K562 (cell line): ENCODE data around the gene EML2. TPM values are rescaled to one million over a fixed set of nuclear protein-coding genes. Genes with fewer than 3 reads are reported as not detected.

Experiments used
- ARHGAP35 ChIP-seq: fragments of 450-650 bp; IDR thresholded peaks from 2 replicates; pipeline ENCODE4 v1.6.1; 2018; ENCODE audit not compliant: partially characterized antibody
- CREBBP ChIP-seq: IDR thresholded peaks from one replicate; pipeline ENCODE4 v1.6.1; 2012; ENCODE audit warnings: low read depth, mild to moderate bottlenecking, control low read depth, inconsistent platforms, low read length
- DLX4 ChIP-seq: fragments of 250-450 bp; sonication (Bioruptor Pico); IDR thresholded peaks from 2 replicates; pipeline ENCODE4 v1.6.1; 2021; ENCODE audit warnings: mild to moderate bottlenecking
- EP300 ChIP-seq: IDR thresholded peaks from 2 replicates; pipeline ENCODE4 v1.6.1; 2012; ENCODE audit warnings: low read length, improper control_type of control experiment
- MITF ChIP-seq: IDR thresholded peaks from 2 replicates; pipeline ENCODE4 v1.6.1; 2014; ENCODE audit warnings: antibody characterized with exemption
- RBBP5 ChIP-seq: fragments of 200-600 bp; sonication (generic); IDR thresholded peaks from 2 replicates; pipeline ENCODE4 v1.6.1; 2012; ENCODE audit warnings: borderline replicate concordance, mild to moderate bottlenecking, low read length, control low read depth, inconsistent platforms; ENCODE audit not compliant: insufficient read depth, poor library complexity, severe bottlenecking
- SMC3 ChIP-seq: conservative IDR thresholded peaks from 2 replicates; pipeline ENCODE4 v1.6.1; 2011; ENCODE audit warnings: low read depth, low read length, improper control_type of control experiment; ENCODE audit not compliant: insufficient read depth
- SNRNP70 ChIP-seq: fragments of 200-400 bp; formaldehyde crosslinking; optimal IDR thresholded peaks from 2 replicates; pipeline ENCODE3; 2017; ENCODE audit warnings: low read depth, low read length
- THRA ChIP-seq: fragments of 450-650 bp; IDR thresholded peaks from 2 replicates; pipeline ENCODE4 v1.6.1; 2017; ENCODE audit warnings: mild to moderate bottlenecking, moderate library complexity
- ZC3H11A ChIP-seq: IDR thresholded peaks from 2 replicates; pipeline ENCODE4 v1.6.1; 2012; ENCODE audit warnings: low read depth, low read length, improper control_type of control experiment
- ZZZ3 ChIP-seq: fragments of 450-650 bp; IDR thresholded peaks from 2 replicates; pipeline ENCODE4 v1.6.1; 2016; ENCODE audit warnings: antibody characterized with exemption, mild to moderate bottlenecking, moderate library complexity
- polyA plus RNA-seq, 8 experiments: library from polyadenylated mRNA; depleted of rRNA in 4 of 8; stranded (reverse) in 5 of 8; unstranded in 3 of 8; fragments of >200 nt; fragmentation: Nextera tagmentation in 2 of 8; fragmentation: Illumina TruSeq in 1 of 8; extraction: Ambion mirVana in 2 of 8; extraction: Trizol in 1 of 8; gene quantifications; 2 replicates each; pipeline versions ENCODE4 v1.2.1 to v1.2.3, GENCODE V29; 2011 to 2014; ENCODE audit warnings: inconsistent platforms in 1 of 8, missing spikeins in 1 of 8
- total RNA-seq, 7 experiments: library from RNA; depleted of rRNA in 6 of 7; stranded (reverse); fragments of >200 nt in 6 of 7; fragmentation: Illumina TruSeq in 2 of 7; extraction: Trizol in 2 of 7; gene quantifications; 2 replicates each; pipeline versions ENCODE4 v1.2.1 to v1.2.3, GENCODE V29; 2011 to 2021; ENCODE audit warnings: low replicate concordance in 1 of 7
- TF ChIP-seq, protein P1 (sequence below), 2 experiments: fragments of 450-650 bp; formaldehyde crosslinking in 1 of 2; IDR thresholded peaks; 2 replicates each; pipeline versions ENCODE4 v1.4.0 to v1.6.1; 2014 to 2020; ENCODE audit warnings: mild to moderate bottlenecking in 2 of 2, borderline replicate concordance in 1 of 2, low read depth in 1 of 2
- TF ChIP-seq, protein P2 (sequence below): fragments of 200-800 bp; sonication (Bioruptor generic); IDR thresholded peaks from 2 replicates; pipeline ENCODE4 v1.6.1; 2017; ENCODE audit warnings: missing genetic modification characterization, missing compliant biosample characterization

Gene EML2
- total and polyA plus RNA-seq, 9 of the 15 experiments (the other 6 are each of a cell fraction or from before 2014, with no cell fraction given) = 2.6 to 69.6 (median 24.8) TPM

- TF ChIP-seq, protein P1, sequence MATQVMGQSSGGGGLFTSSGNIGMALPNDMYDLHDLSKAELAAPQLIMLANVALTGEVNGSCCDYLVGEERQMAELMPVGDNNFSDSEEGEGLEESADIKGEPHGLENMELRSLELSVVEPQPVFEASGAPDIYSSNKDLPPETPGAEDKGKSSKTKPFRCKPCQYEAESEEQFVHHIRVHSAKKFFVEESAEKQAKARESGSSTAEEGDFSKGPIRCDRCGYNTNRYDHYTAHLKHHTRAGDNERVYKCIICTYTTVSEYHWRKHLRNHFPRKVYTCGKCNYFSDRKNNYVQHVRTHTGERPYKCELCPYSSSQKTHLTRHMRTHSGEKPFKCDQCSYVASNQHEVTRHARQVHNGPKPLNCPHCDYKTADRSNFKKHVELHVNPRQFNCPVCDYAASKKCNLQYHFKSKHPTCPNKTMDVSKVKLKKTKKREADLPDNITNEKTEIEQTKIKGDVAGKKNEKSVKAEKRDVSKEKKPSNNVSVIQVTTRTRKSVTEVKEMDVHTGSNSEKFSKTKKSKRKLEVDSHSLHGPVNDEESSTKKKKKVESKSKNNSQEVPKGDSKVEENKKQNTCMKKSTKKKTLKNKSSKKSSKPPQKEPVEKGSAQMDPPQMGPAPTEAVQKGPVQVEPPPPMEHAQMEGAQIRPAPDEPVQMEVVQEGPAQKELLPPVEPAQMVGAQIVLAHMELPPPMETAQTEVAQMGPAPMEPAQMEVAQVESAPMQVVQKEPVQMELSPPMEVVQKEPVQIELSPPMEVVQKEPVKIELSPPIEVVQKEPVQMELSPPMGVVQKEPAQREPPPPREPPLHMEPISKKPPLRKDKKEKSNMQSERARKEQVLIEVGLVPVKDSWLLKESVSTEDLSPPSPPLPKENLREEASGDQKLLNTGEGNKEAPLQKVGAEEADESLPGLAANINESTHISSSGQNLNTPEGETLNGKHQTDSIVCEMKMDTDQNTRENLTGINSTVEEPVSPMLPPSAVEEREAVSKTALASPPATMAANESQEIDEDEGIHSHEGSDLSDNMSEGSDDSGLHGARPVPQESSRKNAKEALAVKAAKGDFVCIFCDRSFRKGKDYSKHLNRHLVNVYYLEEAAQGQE (IDR thresholded peaks at IDR 0.05; ENCODE audit: borderline replicate concordance) = no peak
- TF ChIP-seq, protein P1 (CRISPR knock-in tag; IDR thresholded peaks at IDR 0.05; ENCODE audit: low read depth) = no peak
- TF ChIP-seq SMC3 (0 out of 2 replicates have a peak, but pooled peaks have one; percentile 4), ARHGAP35 (no peak), THRA (no peak), DLX4 (no peak), CREBBP (no peak), ZZZ3 (no peak), MITF (no peak), SNRNP70 (no peak), ZC3H11A (no peak), RBBP5 (no peak), EP300 (no peak)
- TF ChIP-seq, protein P2, sequence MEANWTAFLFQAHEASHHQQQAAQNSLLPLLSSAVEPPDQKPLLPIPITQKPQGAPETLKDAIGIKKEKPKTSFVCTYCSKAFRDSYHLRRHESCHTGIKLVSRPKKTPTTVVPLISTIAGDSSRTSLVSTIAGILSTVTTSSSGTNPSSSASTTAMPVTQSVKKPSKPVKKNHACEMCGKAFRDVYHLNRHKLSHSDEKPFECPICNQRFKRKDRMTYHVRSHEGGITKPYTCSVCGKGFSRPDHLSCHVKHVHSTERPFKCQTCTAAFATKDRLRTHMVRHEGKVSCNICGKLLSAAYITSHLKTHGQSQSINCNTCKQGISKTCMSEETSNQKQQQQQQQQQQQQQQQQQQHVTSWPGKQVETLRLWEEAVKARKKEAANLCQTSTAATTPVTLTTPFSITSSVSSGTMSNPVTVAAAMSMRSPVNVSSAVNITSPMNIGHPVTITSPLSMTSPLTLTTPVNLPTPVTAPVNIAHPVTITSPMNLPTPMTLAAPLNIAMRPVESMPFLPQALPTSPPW = peak; percentile 77
These were observed 6.6 kb upstream of the EML2 start (continued) for GRCh38 chr19:45645631-45646344.
